ENCODE results near the gene SYTL3. TPM values are rescaled to one million over a fixed set of nuclear protein-coding genes. Genes with fewer than 3 reads are reported as not detected.

Gene SYTL3
- total RNA-seq, 2 donors from 2014 or later, result 1.3 to 1.8 TPM

- WGBS, 2 donors, result 85 to 100% methylated on average over 3 to 11 of the region's 11 CpGs
- Histone ChIP-seq H3K36me3 (replicated peaks in 1 of 2; ENCODE audit: insufficient read depth in 1 of 2, low read depth in 2 of 2) (peaks cover 39 to 61% of the 10 kb centered on the region in 2 donors), H3K4me1 (no peaks in the 10 kb centered on the region), H3K9me3 (no peaks in the 10 kb centered on the region), H3K27ac (no peak overlapping the region), H3K27me3 (no peaks in the 10 kb centered on the region), H3K4me3 (no peak overlapping the region)
- no peak for ATAC-seq
- TF ChIP-seq CTCF (IDR thresholded peaks at IDR 0.05) (no peak), POLR2A (IDR thresholded peaks at IDR 0.05) (no peak)
- DNase-seq, result no peak
- intact Hi-C loops (cut with DNase I), result no loop called here
Measured at GRCh38 chr6:158772172-158772571, 122.3 kb downstream of the SYTL3 start.

- H3K9me3 ChIP-seq, result no peaks in the 10 kb centered on the region
- TF ChIP-seq CTCF (IDR thresholded peaks at IDR 0.05) (no peak), POLR2A (IDR thresholded peaks at IDR 0.05) (no peak)
- 79 to 84% methylated on average over 5 to 6 of the region's 6 CpGs for WGBS, 2 donors
- intact Hi-C loops (cut with DNase I), result no loop called here
- no peak overlapping the region for H3K4me3 ChIP-seq
- no peaks in the 10 kb centered on the region for H3K4me1 ChIP-seq
- H3K27ac ChIP-seq, result no peak overlapping the region
- peaks cover 33 to 58% of the 10 kb centered on the region in 2 donors for H3K36me3 ChIP-seq (replicated peaks in 1 of 2; ENCODE audit: insufficient read depth in 1 of 2, low read depth in 2 of 2)
- H3K27me3 ChIP-seq, result no peaks in the 10 kb centered on the region
- ATAC-seq (no peak), DNase-seq (no peak)
Measured at GRCh38 chr6:158772851-158773371, 123.1 kb downstream of the SYTL3 start.

- intact Hi-C loops (cut with DNase I), result no loop called here
- H3K27me3 ChIP-seq, result no peaks in the 10 kb centered on the region
- H3K4me1 ChIP-seq, result no peaks in the 10 kb centered on the region
- no peaks in the 10 kb centered on the region for H3K9me3 ChIP-seq
- no peak overlapping the region for H3K27ac ChIP-seq
- ATAC-seq (no peak), DNase-seq (no peak)
- H3K36me3 ChIP-seq (replicated peaks in 1 of 2; ENCODE audit: insufficient read depth in 1 of 2, low read depth in 2 of 2), result peaks cover 27 to 50% of the 10 kb centered on the region in 2 donors
- TF ChIP-seq CTCF (IDR thresholded peaks at IDR 0.05) (no peak), POLR2A (IDR thresholded peaks at IDR 0.05) (no peak)
- no peak overlapping the region for H3K4me3 ChIP-seq
- 83 to 87% methylated on average over 21 of the region's 21 CpGs for WGBS, 2 donors
Measured at GRCh38 chr6:158773581-158774449, 124.0 kb downstream of the SYTL3 start.

- no peak for TF ChIP-seq CTCF (IDR thresholded peaks at IDR 0.05)
- TF ChIP-seq POLR2A (IDR thresholded peaks at IDR 0.05), result no peak
- no peak overlapping the region for H3K27ac ChIP-seq
- intact Hi-C loops (cut with DNase I), result no loop called here
- peaks cover 16 to 39% of the 10 kb centered on the region in 2 donors for H3K36me3 ChIP-seq (replicated peaks in 1 of 2; ENCODE audit: insufficient read depth in 1 of 2, low read depth in 2 of 2)
- DNase-seq (no peak), ATAC-seq (no peak)
- no peak overlapping the region for H3K4me3 ChIP-seq
- no peaks in the 10 kb centered on the region for H3K9me3 ChIP-seq
- 88 to 93% methylated on average over 17 of the region's 17 CpGs for WGBS, 2 donors
- no peaks in the 10 kb centered on the region for H3K27me3 ChIP-seq
- H3K4me1 ChIP-seq, result peaks cover 5% of the 10 kb centered on the region
Measured at GRCh38 chr6:158774717-158775449, 125.0 kb downstream of the SYTL3 start.

All from body of pancreas (tissue), 4 donors.